Activated T-cell treated with anti-CD3 and anti-CD28 coated beads, Interleukin-2, amount 50 U/mL, for 48 hours (primary cell): ENCODE results near the gene ADGRA3.

Experiments used
- DNase-seq, 2 experiments: peaks; one replicate each; pipeline ENCODE4 v3.0.0-alpha.2; 2020

ADGRA3 gene

DNA sequence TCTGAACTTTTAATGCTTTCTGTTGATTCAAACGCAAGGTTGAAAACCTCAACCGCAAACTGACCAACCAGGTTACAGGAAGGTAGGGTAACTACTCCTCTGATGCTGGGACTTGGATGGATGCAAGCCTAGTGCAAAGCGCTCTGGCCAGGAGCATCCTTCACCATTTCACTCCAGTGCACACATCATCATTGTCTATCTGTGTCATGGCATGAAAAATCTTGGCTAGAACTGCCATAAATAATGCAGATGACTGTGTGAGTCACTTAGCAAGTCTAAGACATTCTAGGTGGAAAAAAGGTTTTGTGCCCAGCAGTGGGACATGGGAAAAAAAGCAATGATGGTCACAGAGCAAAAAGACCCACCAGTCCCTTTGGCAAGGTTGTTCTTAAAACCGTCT lies 10.9 kb downstream of the ADGRA3 start:
- no peak for DNase-seq

DNA sequence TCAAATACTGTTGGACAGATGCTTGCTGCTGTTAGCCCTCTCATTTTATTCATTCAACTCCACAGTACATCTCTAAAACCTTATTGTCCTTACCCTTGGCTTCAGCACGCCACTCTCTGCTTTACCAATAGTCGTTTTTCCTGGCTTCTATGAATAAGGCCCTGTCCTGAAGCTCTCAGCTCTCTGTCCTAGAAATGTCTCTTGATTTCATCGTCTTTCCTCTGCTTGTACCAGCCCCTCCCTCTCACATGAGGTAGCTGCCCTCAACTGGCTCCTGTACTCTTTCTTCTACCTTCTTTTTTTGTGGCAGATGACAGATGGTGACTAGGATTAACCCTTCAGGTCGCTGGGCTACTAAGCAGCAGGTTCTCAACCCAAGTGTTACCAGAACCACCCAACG lies 11.4 kb downstream of the ADGRA3 start:
- no peak for DNase-seq

DNA sequence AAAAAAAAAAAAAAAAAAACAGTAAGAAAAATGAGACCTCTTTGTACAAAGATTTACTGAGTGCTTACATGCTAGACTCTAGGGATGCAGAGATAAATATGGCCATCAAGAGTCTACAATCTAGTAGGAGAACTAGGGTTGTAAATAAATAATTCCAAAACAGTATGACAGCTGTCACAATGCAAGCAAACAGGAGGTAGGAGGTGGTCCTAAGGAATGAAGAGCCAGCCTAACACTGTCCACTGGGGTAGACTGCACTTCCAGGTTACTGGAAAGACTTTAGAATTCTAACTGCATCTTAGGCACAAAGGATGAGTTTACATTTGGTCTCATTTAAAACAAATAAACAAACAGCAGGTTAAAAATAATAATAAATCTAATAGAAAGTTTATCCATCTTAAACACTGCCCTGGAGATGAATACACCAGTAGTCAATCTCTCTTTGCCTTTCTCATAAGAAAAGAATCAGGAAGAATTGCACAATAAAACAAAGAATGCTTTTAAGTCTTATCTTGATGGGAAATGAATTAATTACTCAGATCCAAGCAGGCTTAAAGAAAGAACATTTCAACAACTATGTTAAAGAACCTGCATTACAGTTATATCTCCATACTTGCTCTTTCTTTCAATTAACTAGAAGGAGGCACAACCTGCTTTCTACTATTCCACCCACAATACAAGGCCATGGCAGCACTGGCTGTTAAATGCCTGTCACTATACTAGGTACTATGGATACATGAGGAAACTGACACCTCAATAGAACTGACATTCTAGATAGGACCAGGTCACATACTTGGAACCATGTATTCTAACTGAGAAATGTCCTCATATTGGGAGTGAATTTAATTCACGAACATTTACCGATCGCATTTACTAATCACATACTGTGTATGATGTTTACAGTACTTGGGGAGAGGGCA lies 12.7 kb downstream of the ADGRA3 start:
- DNase-seq = no peak

DNA sequence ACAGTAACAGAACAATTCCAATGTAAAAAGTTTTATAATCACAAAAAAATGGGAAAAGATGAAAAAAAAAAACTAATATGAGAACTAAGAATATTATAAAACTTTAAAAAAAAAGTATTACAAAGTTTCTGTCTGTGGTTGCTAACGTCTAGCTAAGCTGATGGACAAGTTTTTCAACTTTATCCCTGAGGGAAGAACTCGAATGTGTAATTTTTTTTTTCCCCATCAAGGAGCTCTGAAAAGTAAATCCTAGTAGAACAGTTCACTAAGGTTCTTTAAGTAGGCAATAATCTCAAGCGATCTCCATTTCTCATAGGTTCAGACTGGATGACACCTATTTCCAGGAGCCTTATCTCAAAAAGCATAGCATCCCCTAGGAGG lies 14.2 kb downstream of the ADGRA3 start:
- DNase-seq = no peak

DNA sequence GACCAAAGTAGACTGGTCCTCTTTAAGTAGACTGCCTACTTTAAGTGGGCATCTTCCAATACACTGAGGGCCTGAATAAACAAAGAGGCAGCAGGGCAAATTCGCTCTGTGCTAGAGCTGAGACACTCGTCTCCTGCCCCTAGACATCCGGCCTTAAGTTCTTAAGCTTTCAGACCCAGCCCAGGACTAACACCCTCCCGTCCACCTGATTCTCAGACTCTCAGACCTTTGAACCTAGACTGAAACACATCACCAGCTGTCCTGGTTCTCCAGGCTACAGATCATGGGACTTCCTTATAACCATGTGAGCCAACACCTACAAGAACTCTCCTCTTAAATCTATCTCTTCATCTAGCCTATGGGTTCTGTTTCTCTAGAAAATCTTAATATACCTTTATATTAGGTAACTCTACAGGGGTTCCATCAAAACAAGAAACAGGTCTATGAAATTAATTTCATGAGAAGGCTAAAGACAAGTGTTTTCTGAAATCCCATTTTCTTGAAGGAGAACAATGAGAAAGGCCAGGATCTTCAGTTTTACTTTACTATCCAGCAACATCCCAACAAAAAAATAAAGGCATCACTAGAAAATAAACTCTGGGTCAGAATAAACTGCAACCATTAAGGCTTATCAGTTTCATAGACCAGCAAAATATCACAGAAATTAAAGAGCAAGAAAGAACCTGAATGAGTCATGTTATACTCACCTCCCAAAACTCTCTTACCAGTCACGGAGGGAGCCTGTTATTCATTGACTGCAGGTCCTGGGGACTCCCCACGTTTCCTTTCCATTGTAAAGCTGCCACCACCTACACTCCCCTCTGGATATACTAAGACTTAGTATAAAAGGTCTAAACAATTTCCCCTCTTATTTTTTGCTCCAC lies 14.8 kb downstream of the ADGRA3 start:
- DNase-seq = peak in 1 of 2 experiments; percentile 28

DNA sequence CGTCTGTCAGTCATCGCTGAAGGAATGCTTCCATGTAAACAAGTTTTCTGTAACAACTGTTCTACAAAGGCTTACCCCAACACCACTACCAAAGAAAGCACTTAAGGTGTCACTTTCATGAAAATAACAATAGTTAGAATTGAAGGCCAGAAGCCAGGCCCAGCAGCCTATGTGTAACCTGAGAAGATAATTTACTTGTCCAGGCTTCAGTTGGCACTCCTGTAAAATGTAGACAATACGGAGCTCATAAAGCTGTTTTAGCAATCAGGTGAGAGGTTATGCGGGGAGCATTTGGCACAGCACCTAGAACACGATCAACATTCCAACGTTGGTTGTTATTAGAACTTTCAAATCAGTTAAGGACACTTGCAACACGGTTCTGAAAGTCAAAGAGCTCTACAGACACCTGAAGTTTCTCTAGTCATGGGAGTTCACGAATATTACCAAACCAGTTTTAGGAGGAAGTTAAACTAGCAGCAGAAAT lies 15.7 kb downstream of the ADGRA3 start:
- DNase-seq = no peak

DNA sequence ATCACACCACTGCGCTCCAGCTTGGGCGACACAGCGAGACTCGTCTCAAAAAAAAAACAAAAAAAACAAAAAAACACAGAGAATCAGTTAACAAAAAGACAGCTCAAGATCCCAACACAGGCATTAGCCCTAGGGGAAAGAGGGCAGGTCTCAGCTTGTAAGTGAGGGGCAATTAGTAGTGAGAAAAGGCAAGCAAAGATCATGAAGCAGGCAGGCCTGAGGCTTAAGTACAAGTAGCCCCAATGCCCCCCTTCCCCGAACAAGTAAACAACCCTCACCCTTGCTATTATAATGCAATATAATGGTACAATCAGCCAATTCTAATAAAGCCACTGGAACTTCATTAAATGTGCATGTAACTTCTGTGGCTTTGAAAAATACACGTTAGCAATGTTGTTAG lies 17.0 kb downstream of the ADGRA3 start:
- no peak for DNase-seq

DNA sequence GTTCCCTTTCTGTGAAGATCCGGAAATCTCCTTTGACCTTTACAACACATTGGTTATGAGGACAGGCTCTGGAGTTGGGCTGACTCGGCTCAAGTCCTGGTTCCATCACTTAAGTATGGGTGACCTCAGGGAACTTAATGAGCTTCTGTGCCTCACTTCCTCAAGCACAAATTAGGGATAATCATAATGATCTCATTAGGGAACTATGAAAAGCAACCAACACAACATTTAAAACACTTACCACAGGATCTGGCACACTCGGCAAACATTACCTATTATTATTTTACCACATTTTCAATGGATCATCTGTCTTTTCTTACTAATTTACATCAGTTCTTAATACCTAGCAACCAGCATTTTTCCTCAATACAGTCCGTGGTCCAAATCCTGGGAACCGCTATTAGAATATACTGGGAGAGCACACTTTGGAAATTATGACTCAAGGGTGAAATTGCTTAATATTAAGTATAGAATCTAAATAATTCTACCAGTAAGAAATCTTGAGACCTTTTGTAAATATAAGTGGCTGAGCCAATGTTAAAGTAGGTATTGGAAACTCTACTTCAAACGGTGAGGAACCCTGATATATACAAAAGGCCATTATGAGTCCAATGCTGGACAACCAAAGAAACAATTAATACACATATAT lies 19.6 kb downstream of the ADGRA3 start:
- DNase-seq = no peak

DNA sequence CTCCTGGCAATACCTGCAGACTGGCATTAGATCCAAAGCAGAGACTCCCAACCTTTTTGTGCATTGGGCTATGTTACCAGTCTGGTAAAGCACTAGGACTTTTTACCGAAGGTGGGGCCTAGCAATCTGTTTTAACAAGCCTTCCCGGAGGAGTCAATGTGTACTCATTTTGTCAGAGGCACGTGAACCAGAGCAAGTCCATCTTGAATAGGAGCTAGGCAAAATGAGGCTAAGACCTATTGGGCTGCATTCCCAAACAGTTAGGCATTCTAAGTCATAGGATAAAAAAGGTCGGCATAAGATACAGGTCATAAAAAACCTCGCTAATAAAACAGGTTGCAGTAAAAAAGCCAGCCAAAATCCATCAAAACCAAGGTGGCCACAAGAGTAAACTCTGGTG lies 22.3 kb downstream of the ADGRA3 start:
- DNase-seq = no peak

DNA sequence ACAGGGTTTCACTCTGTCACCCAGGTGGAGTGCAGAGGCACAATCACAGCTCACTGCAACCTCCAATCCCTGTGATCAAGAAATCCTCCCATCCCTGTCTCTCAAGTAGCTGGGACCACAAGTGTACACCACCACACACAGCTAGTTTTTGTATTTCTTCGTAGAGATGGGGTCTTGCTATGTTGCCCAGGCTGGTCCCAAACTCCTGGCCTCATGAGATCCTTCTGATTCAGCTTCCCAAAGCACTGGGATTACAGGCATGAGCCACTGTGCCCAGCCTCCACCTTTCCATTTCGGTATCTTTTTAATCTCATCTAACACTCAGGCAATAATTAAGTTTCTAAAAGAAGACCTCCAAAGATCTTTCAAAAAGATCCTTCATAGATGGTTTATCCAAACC lies 22.9 kb downstream of the ADGRA3 start:
- DNase-seq = no peak

DNA sequence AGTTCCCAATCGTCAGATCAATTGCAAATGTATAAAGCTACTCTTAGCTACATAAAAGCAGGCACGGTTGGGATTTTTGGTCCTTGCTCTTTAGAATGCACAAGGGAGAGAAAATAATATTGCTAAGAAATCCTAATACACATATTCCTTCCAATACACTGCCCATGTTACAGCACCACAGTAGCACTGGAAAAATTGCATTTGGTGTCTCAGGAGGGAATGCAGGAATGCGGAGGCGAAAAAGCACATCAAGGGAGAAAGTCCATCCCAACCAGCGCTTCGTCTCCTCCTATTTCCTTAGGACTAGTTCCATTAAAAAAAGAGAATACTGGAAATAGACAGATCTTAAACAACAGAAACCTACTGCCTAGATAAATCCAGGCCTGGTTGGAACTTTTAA lies 23.9 kb downstream of the ADGRA3 start:
- DNase-seq = no peak

DNA sequence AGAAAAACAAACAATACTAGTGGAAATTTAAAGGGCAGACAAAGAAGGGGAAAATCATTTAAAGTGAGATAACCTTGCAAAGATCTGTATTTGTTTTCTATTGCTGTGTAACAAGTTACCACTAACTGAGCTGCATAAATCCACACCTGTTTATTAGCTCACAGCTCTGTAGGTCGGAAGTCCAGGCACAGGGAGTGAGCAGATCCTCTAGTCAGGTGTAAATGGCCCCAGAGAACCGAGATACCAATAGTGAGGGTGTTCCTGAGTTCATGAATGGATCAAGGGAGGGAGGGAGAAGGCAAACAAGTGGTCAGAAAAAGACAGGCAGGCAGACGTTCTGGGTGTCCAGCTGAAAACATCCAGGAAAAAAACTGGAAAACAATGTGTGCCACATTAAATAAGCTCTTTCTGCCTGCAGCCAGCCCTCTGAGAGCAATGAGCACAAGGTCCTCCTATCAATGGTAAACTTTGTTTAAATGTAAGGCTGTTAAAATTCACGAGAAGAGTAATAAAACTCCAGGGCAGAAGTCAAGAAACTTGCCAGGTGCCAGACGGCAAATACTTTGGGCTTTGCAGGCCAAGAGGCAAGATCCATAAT lies 25.0 kb downstream of the ADGRA3 start:
- DNase-seq = no peak

DNA sequence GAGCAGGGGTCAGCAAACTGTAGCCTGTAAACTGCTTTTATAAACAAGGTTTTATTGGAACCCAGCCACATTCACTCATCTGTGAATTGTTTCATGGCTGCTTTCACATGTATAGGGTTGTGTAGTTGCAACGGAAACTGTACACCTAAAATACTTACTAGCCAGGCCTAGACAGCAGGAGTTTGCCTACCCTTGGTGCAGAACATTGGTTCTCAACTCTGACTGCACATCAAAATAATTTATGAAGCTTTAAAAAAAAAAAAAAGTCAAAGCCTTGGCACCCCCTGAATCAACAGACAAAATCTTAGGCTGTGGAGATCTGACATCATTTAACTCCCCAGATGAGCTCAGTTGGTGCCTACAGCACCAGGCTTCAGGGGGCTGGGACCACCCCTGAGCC lies 27.8 kb downstream of the ADGRA3 start:
- no peak for DNase-seq

DNA sequence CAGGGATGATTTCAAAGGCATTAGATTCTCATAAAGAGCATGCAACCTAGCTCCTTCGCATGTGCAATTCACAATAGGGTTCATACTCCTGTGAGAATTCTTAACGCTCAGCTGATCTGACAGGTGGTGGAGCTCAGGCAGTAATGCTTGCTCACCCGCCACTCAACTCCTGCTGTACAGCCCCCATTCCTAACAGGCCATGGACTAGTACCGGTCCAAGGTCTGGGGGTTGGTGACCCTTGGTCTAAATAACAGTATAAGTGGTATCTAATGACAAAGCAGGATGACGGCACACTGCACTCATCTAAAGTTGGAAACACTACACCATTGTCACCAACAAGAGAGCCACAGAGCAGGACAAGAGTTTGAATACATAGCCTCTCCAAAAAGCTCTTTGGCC lies 28.5 kb downstream of the ADGRA3 start:
- DNase-seq = no peak

DNA sequence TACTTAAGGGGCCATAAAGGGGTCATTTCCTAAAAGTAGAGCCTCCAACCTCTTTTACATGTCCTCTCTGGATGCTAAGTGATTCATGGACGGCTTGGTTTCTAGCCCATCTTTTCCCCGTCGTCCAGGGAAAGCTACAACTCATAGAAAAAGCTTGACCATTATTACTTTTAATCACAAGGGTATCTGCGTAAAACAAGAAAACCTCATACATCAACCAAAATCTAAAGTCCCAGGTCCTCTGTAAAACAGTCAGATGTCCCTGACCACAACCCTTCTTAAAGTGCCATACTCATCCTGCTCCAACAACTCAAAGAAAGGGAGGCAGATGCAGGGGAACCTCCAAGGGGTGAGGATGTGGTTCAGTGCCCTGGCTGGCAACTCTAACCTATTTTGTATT lies 29.6 kb downstream of the ADGRA3 start:
- DNase-seq = no peak

DNA sequence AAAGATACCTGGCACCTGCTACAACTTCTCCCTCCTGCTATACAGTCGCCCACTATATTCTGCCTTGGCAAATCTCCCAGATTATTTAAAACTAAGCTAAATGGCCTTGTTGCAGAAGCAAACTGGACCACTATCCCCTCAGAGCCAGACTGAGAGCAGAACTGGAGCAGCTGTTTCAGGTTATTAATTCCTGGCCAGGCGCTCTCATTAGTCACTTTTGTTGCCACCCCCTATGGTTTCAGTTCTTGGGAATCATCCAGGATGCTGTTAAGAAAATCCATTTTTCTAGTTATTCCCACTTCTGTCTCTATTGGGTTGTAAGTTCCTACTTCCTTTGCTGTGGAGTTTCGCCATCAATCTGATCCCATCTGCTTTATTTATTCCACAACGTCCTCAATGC lies 30.1 kb downstream of the ADGRA3 start:
- DNase-seq = no peak

DNA sequence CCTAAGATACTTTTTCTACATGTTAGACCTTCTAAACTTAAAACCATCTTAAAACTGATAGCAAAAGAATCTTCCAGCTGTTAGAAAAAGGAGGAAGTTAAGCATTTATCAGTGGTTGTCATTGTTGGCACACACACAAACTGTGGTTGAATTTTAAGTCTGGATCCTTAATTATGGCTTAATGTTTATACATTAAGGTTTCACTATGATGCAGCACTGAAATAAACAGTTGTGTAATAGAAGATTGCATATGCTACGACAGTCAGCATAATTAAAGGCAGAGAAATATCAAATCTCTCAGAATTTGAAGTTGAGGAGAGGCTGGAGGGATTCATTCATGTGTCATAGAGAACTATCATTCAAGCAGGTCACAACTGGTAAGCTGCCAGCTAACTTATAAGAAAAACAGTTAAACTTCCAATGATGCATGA lies 32.3 kb downstream of the ADGRA3 start:
- DNase-seq = no peak

DNA sequence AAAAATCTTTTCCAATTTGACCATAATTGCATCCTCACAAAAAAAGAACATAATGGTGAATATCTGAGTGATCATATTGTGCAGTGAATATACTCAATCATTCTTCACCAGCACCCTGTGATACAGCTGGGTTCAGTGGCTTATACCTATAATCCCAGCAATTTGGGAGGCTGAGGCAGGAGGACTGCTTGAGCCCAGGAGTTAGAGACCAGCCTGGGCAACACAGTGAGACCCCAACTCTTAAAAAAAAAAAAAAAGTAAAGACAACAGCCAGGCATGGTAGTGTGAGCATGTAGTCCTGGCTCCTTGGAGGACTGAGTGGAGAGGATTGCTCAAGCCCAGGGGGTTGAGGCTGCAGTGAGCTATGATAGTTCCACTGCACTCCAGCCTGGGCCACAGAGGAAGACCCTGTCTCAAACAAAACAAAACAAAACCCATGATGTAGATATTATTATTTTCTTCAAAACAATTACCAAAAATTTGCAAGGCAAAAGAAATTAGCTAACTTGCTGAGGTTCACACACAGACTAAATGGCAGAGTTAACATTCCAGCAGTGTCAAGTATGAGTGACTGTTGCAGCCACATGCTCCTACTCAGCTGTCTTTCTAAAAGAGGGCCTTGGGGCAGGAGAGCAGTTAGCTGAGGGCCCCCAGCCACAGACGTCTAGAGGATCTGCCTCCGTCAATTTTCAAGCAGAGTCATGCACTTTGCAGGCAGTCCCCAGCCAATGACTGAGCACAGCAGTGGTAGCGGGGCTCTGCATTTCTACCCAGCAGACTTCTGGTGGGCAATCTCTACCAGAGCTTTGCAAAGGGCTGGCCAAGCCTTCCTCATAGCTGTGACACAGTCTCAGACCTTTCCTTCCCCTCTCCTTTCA lies 33.4 kb downstream of the ADGRA3 start:
- DNase-seq = no peak

DNA sequence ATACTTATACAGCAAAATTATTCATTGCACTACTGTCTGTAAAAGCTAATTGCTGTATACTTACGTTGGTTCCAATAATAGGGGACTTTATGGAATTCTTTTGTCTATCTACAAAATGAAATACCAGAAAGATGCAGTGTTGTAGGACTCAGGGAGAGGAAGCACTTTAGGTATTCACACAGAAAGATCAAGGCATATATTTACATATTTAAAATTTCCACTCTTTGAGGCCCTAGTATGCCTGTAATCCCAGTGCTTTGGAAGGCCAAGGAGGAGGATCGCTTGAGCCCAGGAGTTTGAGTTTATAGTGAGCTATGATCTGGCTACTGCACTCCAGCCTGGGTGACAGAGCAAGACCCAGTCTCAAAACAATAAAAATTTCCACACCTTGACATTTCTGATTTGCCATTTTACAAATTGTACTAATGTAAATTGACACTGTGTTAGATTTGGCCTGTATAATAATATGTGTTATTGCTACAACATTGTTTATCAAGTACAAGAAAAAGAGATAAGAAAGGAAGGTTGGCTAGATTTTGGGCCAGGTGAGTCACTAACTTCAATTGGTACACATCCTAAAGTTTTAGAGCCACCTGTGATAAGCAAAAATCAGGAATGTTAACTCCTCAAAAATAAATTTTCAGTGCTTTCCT lies 35.1 kb downstream of the ADGRA3 start:
- DNase-seq = no peak

DNA sequence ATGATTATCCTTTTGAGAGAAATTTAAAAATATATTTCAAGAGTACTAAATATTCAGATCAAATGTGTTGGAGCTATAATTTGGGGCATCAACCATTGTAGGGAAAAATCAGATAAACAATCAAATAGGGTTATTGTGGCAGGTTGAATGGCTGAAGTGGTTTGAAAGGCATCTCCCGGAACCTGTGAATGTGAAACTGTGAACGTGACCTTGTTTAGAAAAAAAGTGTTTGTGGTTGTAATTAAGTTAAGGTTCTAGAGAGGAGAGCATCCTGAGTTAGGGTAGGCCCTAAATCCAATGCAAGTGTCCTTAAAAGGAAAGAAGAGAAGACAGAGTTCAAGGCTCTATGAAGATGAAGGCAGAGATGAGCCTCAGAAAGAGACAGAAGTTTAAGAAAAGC lies 37.4 kb downstream of the ADGRA3 start:
- DNase-seq = no peak

DNA sequence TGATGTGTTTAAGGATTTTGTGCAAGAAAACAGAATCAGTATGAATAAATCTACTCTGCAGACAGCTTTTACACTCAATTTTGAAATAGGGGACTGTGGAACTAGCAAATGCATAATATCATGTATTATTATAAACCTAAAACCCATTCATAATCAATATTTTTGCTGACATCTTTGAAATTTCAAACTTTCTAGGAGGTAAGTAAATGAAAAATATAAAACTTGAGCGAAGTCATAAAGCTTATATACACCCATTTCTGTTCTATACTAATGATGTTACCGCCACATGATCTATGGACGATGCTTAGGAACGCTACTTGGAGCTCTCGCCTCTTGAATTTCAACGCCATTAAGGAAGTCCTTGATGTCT lies 38.1 kb downstream of the ADGRA3 start:
- DNase-seq = no peak
